ENCODE results near the gene ZNF575.

The ZNF575 gene

DNA sequence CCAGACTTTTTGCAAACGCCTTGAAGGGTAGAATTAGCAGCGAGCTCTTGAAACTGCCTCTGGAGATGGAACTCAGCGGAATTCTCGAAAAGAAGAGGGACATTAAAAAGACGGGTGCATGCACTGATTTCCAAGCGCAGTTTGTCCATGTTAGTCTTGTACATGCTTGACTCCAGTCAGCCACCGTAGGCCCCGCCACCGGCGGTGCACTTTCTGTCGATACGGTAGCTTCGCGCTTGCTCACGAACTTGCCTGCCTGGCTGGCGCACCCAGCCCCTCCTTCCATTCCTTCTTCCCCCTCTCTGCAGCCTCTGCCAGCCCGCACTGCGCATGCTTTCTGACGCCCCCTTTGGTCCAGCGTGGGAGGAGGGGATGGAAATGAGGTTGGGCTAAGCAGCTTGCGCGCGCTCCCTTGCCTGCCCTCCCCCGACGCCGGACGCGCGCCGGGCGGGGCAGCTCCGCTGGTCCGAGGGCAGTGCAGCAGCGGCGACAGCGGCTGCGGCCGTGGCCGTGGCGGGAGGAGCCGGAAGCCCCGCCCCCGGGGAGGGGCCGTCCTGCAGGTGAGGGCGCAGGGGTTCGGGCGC, at the start of gene ZNF575:
ZNF575 (plus strand) TSS at position 227 of the 584 bp plus-strand sequence. CDS start 1,235 bp downstream, outside the sequence.
- DNase-seq (ENCODE audit: low read depth in 2 of 2): peak; percentile 82 to 83

DNA sequence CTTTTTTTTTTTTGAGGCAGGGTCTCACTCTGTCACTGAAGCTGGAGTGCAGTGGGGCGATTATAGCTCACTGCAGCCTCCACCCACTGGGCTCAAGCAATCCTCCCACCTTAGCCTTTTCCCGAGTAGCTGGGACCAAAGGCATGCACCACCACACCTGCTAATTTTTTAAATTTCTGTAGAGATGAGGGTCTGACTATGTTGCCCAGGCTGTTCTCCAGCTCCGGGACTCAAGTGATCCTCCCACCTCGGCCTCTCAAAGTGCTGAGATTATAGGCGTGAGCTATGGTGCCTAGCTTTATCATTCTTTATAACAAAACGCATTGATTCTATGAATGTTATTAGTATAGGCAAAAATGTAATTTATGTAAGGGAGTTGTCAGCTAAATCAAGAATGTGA, 49.7 kb upstream of the ZNF575 start:
- no peak for DNase-seq (ENCODE audit: low read depth in 2 of 2)

DNA sequence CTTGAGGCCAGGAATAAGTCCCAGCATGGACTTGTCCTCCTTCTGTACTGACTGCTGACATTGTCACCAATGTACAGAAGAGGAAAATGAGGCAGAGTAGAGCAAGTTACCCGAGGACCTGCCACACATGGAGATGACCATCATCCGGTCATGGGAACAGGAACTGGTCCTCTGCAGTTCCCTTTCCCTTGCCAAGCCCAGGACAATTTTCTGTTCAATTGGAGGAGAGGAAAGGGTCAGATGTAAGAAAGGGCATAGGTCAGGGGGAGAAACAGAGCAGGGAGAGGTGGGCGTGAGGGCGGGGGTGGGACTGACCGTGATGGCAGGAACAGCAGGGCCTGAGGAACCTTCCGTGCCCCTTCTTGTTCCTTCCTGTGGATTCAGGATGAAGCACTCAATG, 47.0 kb upstream of the ZNF575 start:
- DNase-seq (ENCODE audit: low read depth in 2 of 2): no peak

GRCh38 chr19:43486412-43486811, 46.6 kb upstream of the ZNF575 start:
- no peak for DNase-seq (ENCODE audit: low read depth in 2 of 2)

DNA sequence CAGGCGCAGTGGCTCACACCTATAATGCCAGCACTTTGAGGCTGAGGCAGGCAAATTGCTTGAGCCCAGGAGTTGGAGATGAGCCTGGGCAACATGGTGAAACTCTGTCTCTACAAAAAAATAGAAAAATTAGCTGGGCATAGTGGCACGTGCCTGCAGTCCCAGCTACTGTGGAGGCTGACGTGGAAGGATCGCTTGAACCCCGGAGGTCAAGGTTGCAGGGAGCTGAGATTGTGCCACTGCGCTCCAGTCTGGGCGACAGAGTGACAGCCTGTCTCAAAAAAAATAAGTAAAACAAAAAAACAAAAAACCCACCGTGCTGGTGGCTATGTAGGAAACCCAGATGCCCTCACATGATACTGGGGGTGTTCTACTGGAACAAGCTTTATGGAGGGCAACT, 44.8 kb upstream of the ZNF575 start:
- DNase-seq (ENCODE audit: low read depth in 2 of 2): no peak

GRCh38 chr19:43489310-43489709, 43.7 kb upstream of the ZNF575 start:
- DNase-seq (ENCODE audit: low read depth in 2 of 2): no peak

DNA sequence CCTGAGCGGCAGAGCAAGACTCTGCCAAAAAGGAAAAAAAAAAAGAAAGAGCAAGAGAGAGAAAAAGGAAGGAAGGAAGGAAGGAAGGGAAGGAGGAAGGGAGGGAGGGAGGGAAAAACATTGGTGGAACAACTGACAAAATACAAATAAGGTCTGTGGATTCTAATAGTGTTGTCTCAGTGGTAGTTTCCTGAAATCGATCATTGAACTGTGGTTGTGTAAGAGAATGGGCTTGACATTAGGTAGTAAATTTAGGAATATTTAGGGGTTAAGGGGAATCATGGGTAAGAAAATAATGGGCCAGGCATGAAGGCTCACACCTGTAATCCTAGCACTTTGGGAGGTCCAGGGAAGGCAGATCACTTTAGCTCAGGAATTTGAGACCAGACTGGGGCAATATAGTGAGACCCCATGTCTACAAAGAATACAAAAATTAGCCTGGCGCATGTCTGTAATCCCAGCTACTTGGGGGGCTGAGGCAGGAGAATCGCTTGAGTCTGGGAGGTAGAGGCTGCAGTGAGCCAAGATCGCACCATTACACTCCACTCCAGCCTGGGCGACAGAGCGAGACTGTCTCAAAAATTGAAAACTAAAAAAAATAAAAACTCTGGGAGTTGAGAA, 42.9 kb upstream of the ZNF575 start:
- DNase-seq (ENCODE audit: low read depth in 2 of 2): no peak

DNA sequence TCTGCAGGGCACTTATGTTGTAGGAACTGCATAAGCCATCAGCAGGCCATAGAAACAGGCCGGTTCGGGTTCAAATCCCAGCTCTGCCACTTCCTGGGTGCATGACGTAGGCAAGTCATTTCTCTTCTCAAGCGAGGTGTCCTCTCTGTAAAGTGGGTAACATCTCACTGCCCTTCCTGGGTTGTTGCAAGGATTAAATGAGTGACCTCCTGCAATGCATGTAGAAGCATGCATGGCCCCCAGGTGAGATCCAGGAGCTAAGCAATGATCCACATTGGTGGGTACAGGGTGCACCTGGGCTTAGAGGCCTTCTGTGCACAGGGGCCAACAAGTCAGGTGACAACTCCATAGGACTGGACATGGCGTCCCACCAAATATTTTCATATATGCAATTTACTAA, 42.2 kb upstream of the ZNF575 start:
- DNase-seq (ENCODE audit: low read depth in 2 of 2): no peak

DNA sequence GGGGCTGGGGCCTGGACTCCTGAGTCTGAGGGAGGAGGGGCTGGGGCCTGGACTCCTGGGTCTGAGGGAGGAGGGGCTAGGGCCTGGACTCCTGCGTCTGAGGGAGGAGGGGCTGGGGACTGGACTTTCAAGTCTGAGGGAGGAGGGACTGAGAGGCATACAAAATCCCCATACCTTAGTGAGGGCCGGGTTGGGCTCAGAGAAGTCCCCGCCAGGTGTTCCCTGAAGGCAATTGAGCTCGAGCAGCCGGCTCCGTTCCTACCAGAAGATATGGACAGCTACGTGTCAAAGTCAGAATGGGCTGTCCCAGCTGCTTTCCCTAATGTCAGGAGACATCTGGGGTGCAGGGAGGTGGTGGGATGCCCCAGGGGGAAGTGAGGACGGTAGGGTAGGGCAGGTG, 37.9 kb upstream of the ZNF575 start:
- no peak for DNase-seq (ENCODE audit: low read depth in 2 of 2)

GRCh38 chr19:43496960-43497359, 36.0 kb upstream of the ZNF575 start:
- DNase-seq (ENCODE audit: low read depth in 2 of 2): no peak

DNA sequence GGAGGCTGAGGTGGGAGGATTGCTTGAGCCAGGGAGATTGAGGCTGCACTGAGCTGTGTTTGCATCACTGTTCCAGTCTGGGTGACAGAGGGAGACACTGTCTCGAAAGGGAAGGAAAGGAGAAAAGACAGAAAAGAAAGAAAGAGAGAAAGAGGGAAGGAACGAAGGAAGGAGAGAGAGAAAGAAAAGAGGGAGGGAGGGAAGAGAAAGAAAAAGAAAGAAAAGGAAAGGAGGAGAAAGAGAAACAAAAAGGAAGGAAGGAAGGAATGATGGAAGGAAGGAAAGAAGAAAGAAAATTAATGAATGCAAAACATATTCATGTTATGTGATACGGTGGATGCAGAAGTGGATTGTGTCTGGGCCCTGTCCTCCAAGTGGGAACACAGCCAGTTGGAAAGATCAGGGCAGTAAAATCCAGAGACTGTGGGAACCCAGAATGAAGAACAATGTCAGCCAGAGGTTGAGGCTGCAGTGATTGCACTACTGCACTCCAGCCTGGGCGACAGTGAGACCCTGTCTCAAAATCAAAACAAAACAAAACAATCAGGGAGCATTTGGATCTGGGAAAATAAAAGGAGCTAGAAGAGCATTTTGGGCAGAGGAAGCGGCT, 34.6 kb upstream of the ZNF575 start:
- DNase-seq (ENCODE audit: low read depth in 2 of 2): no peak

GRCh38 chr19:43499042-43499441, 33.9 kb upstream of the ZNF575 start:
- no peak for DNase-seq (ENCODE audit: low read depth in 2 of 2)

- DNase-seq (ENCODE audit: low read depth in 2 of 2): no peak
These were observed 31.1 kb upstream of the ZNF575 start for GRCh38 chr19:43501661-43502418.

DNA sequence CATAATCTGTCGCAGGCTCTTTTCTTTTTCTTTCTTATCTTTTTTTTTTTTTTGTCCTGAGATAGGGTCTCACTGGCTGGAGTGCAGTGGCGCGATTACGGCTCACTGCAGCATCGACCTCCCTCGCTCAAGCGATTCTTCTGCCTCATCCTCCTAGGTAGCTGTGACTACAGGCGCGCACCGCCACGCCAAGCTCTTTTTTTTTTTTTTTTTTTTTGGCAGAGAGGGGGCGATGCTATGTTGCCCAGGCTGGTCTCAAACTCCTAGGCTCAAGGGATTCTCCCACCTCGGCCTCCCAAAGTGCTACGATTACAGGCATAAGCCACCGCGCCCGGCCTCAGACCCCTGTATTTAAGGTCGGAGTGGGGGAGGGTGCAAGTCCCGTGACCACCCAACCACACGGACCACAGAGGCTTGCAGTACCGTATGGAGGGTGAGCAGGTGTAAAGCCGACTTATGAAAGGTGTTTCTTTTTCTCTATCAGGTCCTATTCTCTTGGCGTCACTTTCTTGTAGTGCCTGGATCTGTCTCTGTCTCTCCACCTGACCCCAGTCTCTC, 30.5 kb upstream of the ZNF575 start:
- DNase-seq (ENCODE audit: low read depth in 2 of 2): no peak

DNA sequence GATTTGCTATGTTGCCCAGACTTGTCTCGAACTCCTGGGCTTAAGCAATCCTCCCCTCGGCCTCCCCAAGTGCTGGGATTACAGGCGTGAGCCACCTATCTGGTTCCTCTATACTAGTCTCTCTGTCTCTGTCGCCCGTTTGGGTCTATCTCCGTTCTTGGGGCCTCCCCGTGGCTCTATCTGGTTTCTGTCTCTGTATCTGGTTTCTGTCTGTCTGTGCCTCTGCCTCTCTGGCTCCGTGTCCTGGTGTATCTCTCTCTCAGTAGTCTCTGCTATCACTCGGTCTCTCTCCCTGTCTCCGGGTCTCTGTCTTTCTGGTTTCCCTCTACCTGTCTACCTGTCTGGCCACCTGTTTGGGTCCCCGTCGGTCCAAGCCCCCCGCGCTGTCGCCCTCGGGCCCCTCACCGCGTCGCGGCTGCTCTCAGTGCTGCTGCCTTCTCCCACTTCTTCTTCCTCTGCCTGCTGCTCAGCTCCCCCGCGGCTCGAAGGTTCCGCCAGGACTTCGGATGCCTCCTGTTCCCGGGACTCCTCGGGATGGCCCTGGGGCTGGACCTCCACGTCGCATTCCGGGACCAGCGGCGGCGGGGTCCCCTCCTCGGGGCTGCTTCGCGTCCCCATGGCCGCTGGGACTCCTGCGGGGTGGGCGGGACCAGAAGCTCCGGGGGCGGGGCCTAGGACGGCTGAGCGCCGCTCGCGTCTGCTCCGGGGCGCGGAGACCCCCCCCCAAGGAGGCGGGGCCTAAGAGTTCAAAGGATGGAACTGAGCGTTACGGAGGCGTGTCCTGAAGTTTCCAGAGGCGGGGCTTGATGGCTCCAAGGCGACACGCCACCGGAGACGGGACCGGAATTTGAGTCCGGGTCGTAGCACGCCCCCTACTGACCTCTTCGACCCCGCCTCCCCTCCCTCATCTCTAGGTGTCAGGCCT, 29.2 kb upstream of the ZNF575 start:
- DNase-seq (ENCODE audit: low read depth in 2 of 2): peak; percentile 100

- peak in 1 of 2 donors; percentile 40 for DNase-seq (ENCODE audit: low read depth in 2 of 2)
These were observed 28.4 kb upstream of the ZNF575 start, which contains the start of gene PHLDB3 for GRCh38 chr19:43504426-43505185. Gene PHLDB3, minus strand, starts transcription at chr19:43504746. Its CDS starts 628 bp downstream, at chr19:43504118.

GRCh38 chr19:43505186-43505456, 27.9 kb upstream of the ZNF575 start:
- no peak for DNase-seq (ENCODE audit: low read depth in 2 of 2)

GRCh38 chr19:43505941-43506340, 27.0 kb upstream of the ZNF575 start:
- DNase-seq (ENCODE audit: low read depth in 2 of 2): no peak

DNA sequence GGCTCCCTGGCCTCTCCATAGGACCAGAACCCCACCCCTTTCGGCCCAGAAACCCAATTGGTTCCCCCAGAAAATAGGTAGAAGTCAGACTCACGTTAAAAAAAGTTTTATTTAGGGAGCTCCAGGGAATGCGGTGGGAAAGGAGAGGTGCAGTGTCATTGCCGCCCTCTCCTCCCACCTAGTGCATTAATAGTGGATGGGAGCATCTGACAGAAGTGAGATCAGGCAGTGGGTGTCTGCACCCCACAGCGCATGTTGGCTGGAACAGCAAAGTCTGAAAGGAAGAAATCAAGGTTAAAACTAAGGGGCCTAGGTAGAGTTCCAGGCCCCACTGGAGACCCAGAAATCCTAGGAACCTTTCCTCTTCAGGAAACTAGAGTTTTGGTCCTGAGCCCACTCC, 26.4 kb upstream of the ZNF575 start:
- no peak for DNase-seq (ENCODE audit: low read depth in 2 of 2)

DNA sequence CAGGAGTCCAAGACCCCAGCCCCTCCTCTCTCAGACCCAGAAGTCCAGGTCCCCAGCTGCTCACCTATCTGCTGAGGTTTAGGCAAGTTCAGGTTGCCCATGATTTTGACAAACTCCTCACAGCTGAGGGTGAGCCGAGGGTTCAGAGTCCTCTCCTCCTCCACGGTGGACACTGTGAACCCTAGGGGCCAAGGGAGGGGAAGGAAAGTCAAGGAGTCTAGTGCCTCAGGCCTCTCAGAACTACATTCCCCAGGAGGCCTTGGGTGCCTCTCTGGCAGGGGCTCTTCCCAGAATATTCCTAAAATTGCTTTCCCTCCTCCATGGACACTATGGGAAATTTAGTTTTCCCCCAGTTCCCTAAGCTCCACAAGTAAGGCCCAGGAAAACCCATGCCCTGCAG, 25.1 kb upstream of the ZNF575 start:
- no peak for DNase-seq (ENCODE audit: low read depth in 2 of 2)

GRCh38 chr19:43510713-43511112, 22.3 kb upstream of the ZNF575 start:
- no peak for DNase-seq (ENCODE audit: low read depth in 2 of 2)
